Activated CD4-positive, alpha-beta T cell treated with anti-CD3 and anti-CD28 coated beads, Interleukin-2, amount 10 ng/mL, durations not matched to agents 24 days and 14 days (primary cell): ENCODE results near the gene SF3A2. TPM values are rescaled to one million over a fixed set of nuclear protein-coding genes. Genes with fewer than 3 reads are reported as not detected.
A peak's percentile ranks its signal among the peaks of the same experiment; 100 is the strongest.

Experiments used
- DNase-seq: peaks from one replicate; pipeline ENCODE4 v3.0.0; 2022
- H3K27ac Mint-ChIP-seq: one replicate; pipeline ENCODE4 v1.8.0; 2022; ENCODE audit warnings: mild to moderate bottlenecking, mixed read lengths
- H3K27me3 Mint-ChIP-seq: one replicate; pipeline ENCODE4 v1.8.0; 2022; ENCODE audit warnings: mixed read lengths
- H3K36me3 Mint-ChIP-seq: one replicate; pipeline ENCODE4 v1.8.0; 2022; ENCODE audit warnings: low read depth, mild to moderate bottlenecking, mixed read lengths
- H3K4me1 Mint-ChIP-seq: one replicate; pipeline ENCODE4 v1.8.0; 2021; ENCODE audit warnings: mixed read lengths
- H3K4me3 Mint-ChIP-seq: one replicate; pipeline ENCODE4 v1.8.0; 2022; ENCODE audit warnings: mild to moderate bottlenecking, moderate library complexity, mixed read lengths
- H3K9me3 Mint-ChIP-seq: one replicate; pipeline ENCODE4 v1.8.0; 2021; ENCODE audit warnings: mixed read lengths
- intact Hi-C: fragments of 100-400 bp; cut with micrococcal nuclease; formaldehyde crosslinking; loops from one replicate; pipeline ENCODE4 v1.15.1; 2023
- total RNA-seq: library from RNA; stranded (reverse); gene quantifications from 2 replicates; pipeline ENCODE4 v1.2.3, GENCODE V29; 2022

The SF3A2 gene
- total RNA-seq, 1 donor from 2014 or later, result 159 TPM

GRCh38 chr19:2253106-2254063 lies 16.8 kb downstream of the SF3A2 start:
- peak; percentile 81 for DNase-seq
- H3K36me3 Mint-ChIP-seq, result peaks cover 6% of the 10 kb centered on the region
- no peaks in the 10 kb centered on the region for H3K9me3 Mint-ChIP-seq
- H3K4me3 Mint-ChIP-seq, result peak overlapping the region; percentile 52
- H3K4me1 Mint-ChIP-seq, result peaks cover 14% of the 10 kb centered on the region
- peaks cover 15% of the 10 kb centered on the region for H3K27me3 Mint-ChIP-seq
- no peak overlapping the region for H3K27ac Mint-ChIP-seq
- intact Hi-C loops, result no loop called here

DNA sequence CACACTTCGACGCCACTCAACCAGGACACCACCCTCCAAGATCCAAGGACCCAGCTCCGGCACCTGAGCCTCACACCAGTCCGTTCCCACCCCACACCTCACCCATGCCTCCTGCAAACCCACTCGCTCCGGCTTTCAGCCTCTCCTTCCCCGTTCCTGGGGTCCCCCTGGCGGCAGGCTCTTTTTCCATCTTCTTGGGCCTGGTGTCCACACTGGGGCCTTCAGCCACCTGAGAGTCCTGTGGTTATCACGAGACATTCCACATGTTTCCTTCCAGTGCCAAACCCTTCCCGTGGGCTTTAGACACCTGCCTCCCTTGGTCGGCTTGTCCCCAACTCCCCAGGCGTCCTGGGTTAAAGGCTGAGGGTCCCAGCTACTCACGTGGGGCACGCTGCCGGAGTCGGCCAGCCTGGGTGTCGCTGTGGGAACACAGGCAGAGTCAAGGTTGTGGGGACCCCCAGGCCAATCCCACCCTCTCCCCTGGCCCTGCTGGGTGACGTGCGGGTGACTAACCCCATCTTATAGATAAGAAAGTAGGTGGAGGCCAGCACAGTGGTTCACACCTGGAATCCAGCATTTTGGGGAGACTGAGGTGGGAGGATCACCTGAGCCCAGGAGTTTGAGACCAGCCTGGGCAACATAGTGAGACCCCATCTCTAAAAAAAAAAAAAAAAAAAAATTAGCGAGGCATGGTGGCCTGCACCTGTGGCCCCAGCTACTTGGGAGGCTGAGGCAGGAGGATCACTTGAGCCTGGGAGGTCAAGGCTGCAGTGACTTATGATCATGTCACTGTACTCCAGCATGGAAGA lies 17.6 kb downstream of the SF3A2 start:
- no peaks in the 10 kb centered on the region for H3K9me3 Mint-ChIP-seq
- no peaks in the 10 kb centered on the region for H3K36me3 Mint-ChIP-seq
- intact Hi-C loops, result no loop called here
- H3K27ac Mint-ChIP-seq, result no peak overlapping the region
- peak overlapping the region; percentile 34 for H3K4me3 Mint-ChIP-seq
- H3K4me1 Mint-ChIP-seq, result peaks cover 20% of the 10 kb centered on the region
- no peak for DNase-seq
- H3K27me3 Mint-ChIP-seq, result peaks cover 15% of the 10 kb centered on the region

GRCh38 chr19:2255112-2255845 lies 18.7 kb downstream of the SF3A2 start:
- H3K36me3 Mint-ChIP-seq, result no peaks in the 10 kb centered on the region
- H3K4me3 Mint-ChIP-seq, result no peak overlapping the region
- no peaks in the 10 kb centered on the region for H3K9me3 Mint-ChIP-seq
- no peak for DNase-seq
- peaks cover 15% of the 10 kb centered on the region for H3K27me3 Mint-ChIP-seq
- peaks cover 25% of the 10 kb centered on the region for H3K4me1 Mint-ChIP-seq
- H3K27ac Mint-ChIP-seq, result no peak overlapping the region
- intact Hi-C loops, result no loop called here

DNA sequence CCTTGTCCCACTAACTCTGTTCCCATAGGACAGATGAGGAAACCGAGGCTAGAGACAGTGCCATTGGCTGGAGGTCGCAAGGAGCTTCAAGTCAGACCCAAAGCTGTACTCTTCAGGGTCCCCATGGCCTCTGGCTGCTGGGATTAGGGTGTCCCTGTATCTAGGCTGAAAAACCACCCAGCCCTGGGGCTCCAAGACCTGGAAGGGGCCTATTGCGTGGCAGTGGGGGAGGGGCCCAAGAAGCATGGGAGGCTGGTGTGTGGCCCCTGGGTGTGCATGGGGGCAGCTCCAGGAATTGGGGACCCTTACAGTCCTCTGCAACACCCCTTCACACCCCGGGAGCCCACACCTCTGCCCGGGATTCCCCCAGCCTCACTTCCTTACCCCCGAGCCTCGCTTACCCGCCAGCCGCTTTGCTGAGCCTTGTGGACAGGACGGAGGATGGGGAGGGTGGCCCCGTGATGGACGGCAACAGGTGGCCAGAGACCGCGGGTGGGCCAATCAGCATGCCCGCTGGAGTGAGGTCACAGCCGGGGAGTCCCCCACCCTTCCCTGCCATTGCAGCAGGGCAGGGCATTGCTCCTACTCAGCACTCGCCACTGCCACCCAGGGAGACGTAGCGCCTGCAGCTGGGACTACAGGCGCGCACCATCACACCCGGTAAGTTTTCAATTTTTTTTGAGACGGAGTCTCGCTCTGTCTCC lies 19.5 kb downstream of the SF3A2 start, which contains the start of gene JSRP1:
JSRP1 (minus strand) TSS at position 436 of the 704 bp plus-strand sequence. CDS start 1,103 bp downstream, outside the sequence.
- Mint-ChIP-seq H3K27me3 (peaks cover 15% of the 10 kb centered on the region), H3K27ac (peak within 1 kb of the TSS; percentile 94), H3K4me3 (no peak within 1 kb of the TSS), H3K9me3 (no peaks in the 10 kb centered on the region), H3K4me1 (peaks cover 27% of the 10 kb centered on the region), H3K36me3 (no peaks in the 10 kb centered on the region)
- intact Hi-C loops, result no loop called here
- no peak for DNase-seq

- Mint-ChIP-seq H3K4me1 (peaks cover 23% of the 10 kb centered on the region), H3K27ac (peak overlapping the region; percentile 76), H3K27me3 (no peaks in the 10 kb centered on the region), H3K4me3 (no peak overlapping the region), H3K36me3 (no peaks in the 10 kb centered on the region), H3K9me3 (no peaks in the 10 kb centered on the region)
- no peak for DNase-seq
- intact Hi-C loops, result no loop called here
Measured at GRCh38 chr19:2259336-2259735, 22.7 kb downstream of the SF3A2 start.

- peak overlapping the region; percentile 7 for H3K4me3 Mint-ChIP-seq
- H3K36me3 Mint-ChIP-seq, result no peaks in the 10 kb centered on the region
- peaks cover 23% of the 10 kb centered on the region for H3K4me1 Mint-ChIP-seq
- no peak for DNase-seq
- H3K27ac Mint-ChIP-seq, result peak overlapping the region; percentile 22
- H3K27me3 Mint-ChIP-seq, result no peaks in the 10 kb centered on the region
- intact Hi-C loops, result no loop called here
- H3K9me3 Mint-ChIP-seq, result no peaks in the 10 kb centered on the region
Measured at GRCh38 chr19:2260341-2260805, 23.7 kb downstream of the SF3A2 start.

DNA sequence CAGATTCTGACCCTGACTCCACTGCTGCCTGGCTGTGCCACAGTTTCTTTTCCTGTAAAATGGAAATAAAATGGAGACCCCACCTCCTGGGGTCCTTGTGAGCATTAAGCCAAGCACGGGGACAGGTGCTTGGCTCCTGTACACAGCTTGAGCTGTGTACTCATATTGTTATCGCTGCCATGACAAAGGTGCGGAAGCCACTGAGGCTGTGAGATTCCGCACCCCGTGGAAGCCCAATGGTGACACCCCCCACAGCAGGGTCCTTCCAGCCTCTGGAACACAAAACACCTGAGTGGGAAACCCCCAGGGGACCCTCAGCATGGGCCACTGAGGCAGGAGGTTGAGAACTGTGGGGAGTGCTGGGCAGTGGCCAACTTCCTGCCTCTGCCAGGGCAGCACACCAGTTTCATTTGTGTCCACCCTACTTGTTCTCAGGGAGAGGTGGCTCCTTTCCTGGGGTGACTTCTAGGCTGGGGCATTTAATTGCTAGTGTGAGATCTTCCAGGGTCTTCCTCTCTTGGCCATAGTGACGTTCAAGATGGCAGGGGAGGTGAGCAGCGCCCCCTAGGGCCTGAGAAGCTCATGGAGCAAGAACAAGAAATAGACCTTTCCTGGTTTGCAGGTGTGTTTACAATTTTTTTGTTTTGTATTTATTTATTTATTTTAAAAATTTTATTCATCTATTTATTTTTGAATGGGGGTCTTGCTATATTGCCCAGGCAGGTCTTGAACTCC lies 25.0 kb downstream of the SF3A2 start:
- Mint-ChIP-seq H3K27ac (no peak overlapping the region), H3K4me3 (no peak overlapping the region), H3K9me3 (no peaks in the 10 kb centered on the region), H3K4me1 (peaks cover 28% of the 10 kb centered on the region), H3K27me3 (no peaks in the 10 kb centered on the region), H3K36me3 (no peaks in the 10 kb centered on the region)
- DNase-seq, result peak; percentile 88
- intact Hi-C loops, result no loop called here

DNA sequence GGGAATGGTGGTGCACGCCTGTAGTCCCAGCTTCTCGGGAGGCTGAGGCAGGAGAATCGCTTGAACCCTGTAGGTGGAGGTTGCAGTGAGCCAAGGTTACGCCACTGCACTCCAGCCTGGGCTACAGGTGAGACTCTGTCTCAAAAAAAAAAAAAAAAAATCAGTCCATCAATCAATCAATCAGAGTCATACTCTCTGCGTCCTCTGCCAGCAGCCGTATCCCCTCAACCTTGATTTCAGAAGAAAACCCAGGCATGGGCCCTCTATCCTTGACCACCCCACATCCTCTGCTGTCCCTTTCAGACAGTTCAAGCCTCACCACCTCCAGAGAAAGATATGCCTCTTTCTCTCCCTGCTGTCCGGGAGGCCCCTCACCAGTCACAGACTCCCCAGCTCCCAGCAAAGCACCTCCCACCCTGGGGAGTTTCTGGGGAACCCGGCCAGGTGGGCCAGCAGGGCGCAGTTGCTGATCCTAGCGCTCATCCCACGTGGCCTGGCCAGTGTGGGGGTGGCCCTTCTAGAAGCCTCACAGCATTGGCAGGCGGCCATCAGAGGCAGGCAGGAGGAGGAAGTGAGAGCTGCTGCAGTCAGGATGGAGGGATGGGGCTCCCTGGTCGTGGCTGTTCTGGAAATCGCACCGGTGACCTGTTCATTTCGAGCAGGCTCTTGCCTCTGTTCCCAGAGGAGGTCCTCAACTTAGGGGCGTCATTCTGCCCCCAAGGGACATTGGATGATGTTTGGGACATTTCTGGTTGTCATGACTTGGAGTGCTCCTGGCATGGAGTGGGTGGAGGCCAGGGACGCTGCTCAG lies 29.8 kb downstream of the SF3A2 start:
- Mint-ChIP-seq H3K27ac (peak overlapping the region; percentile 67), H3K4me3 (no peak overlapping the region), H3K36me3 (peaks cover 14% of the 10 kb centered on the region), H3K4me1 (peaks cover 16% of the 10 kb centered on the region), H3K9me3 (no peaks in the 10 kb centered on the region), H3K27me3 (no peaks in the 10 kb centered on the region)
- peak; percentile 75 for DNase-seq
- intact Hi-C loops, result no loop called here

DNA sequence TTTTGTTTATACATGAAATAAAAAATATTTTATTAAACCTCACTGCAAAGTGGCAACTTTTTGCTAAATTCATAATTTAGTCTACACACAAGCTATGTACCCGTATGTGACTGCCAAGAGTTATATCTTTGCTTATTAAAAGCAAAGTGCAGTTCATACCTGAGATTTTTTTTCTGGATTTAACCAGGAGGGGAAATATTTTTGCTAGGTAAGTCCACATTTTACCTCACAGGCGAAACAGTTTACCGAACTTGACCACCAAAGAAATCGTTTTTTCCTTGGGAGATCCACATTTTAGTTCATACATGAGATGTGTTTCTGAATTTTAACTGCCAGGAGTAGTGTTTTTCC lies 31.8 kb downstream of the SF3A2 start:
- H3K4me1 Mint-ChIP-seq, result peaks cover 22% of the 10 kb centered on the region
- intact Hi-C loops, result no loop called here
- H3K27ac Mint-ChIP-seq, result peak overlapping the region; percentile 16
- H3K36me3 Mint-ChIP-seq, result peaks cover 28% of the 10 kb centered on the region
- DNase-seq, result no peak
- no peaks in the 10 kb centered on the region for H3K27me3 Mint-ChIP-seq
- no peaks in the 10 kb centered on the region for H3K9me3 Mint-ChIP-seq
- H3K4me3 Mint-ChIP-seq, result peak overlapping the region; percentile 93

DNA sequence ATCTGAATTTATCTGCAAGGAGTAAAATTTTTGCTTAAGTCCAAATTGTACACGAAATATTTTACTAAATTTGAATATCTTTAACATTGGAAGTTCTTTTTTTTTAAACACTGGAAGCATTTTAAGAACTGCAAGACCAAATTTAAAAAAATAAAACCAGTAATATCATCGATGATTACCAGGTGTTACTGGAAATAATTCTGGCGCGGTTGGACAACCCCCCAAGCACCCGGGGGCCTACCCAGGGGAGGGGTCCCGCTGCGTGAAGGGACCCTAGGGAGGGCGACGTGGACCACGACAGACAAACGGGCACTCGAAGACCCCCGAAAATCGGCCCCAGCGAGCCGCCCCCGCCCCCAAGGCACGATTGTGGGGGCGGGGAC lies 32.2 kb downstream of the SF3A2 start:
- peaks cover 25% of the 10 kb centered on the region for H3K4me1 Mint-ChIP-seq
- DNase-seq, result no peak
- intact Hi-C loops, result loop anchor here (1.0 kb wide), 1 partner anchor 33 kb away; the partner anchor contains the start of genes PLEKHJ1 and SF3A2
- H3K27me3 Mint-ChIP-seq, result no peaks in the 10 kb centered on the region
- peaks cover 32% of the 10 kb centered on the region for H3K36me3 Mint-ChIP-seq
- H3K9me3 Mint-ChIP-seq, result no peaks in the 10 kb centered on the region
- peak overlapping the region; percentile 76 for H3K27ac Mint-ChIP-seq
- peak overlapping the region; percentile 93 for H3K4me3 Mint-ChIP-seq

GRCh38 chr19:2269244-2270156 lies 32.9 kb downstream of the SF3A2 start:
- Mint-ChIP-seq H3K36me3 (peaks cover 38% of the 10 kb centered on the region), H3K27ac (peak overlapping the region; percentile 91), H3K9me3 (no peaks in the 10 kb centered on the region), H3K27me3 (no peaks in the 10 kb centered on the region), H3K4me3 (peak overlapping the region; percentile 93), H3K4me1 (peaks cover 32% of the 10 kb centered on the region)
- DNase-seq, result peak; percentile 100
- intact Hi-C loops, result loop anchor here (1.0 to 10.0 kb wide), 4 partner anchors 33 to 343 kb away; partner anchors contain the start of genes AP3D1, PLEKHJ1 and SF3A2
